ENCODE measurements around the gene NOX5.

NOX5 gene

GRCh38 chr15:69096196-69096595 lies 81.7 kb downstream of the NOX5 start:
- DNase-seq (ENCODE audit: low spot score), result no peak
- no peak for TF ChIP-seq CTCF (IDR thresholded peaks at IDR 0.05; ENCODE audit: extremely low read depth, missing control alignments)

- no peak for TF ChIP-seq CTCF (IDR thresholded peaks at IDR 0.05; ENCODE audit: extremely low read depth, missing control alignments)
- DNase-seq (ENCODE audit: low spot score), result no peak
Measured at GRCh38 chr15:69096626-69097025, 82.1 kb downstream of the NOX5 start.

GRCh38 chr15:69098771-69099170 lies 84.3 kb downstream of the NOX5 start:
- TF ChIP-seq CTCF (IDR thresholded peaks at IDR 0.05; ENCODE audit: extremely low read depth, missing control alignments), result no peak
- no peak for DNase-seq (ENCODE audit: low spot score)

GRCh38 chr15:69099941-69100340 lies 85.4 kb downstream of the NOX5 start:
- DNase-seq (ENCODE audit: low spot score), result no peak
- TF ChIP-seq CTCF (IDR thresholded peaks at IDR 0.05; ENCODE audit: extremely low read depth, missing control alignments), result no peak

GRCh38 chr15:69100821-69101220 lies 86.3 kb downstream of the NOX5 start:
- DNase-seq (ENCODE audit: low spot score), result no peak
- no peak for TF ChIP-seq CTCF (IDR thresholded peaks at IDR 0.05; ENCODE audit: extremely low read depth, missing control alignments)

- peak; percentile 22 for DNase-seq (ENCODE audit: low spot score)
- TF ChIP-seq CTCF (IDR thresholded peaks at IDR 0.05; ENCODE audit: extremely low read depth, missing control alignments), result no peak
Measured at GRCh38 chr15:69104050-69104750, 89.7 kb downstream of the NOX5 start.

GRCh38 chr15:69105451-69105985 lies 91.0 kb downstream of the NOX5 start:
- TF ChIP-seq CTCF (IDR thresholded peaks at IDR 0.05; ENCODE audit: extremely low read depth, missing control alignments), result no peak
- no peak for DNase-seq (ENCODE audit: low spot score)
